PC-3 (cell line): ENCODE results near the gene LYZL2.

Source experiments
- CTCF ChIP-seq: fragments of 300-600 bp; sonication (generic); conservative IDR thresholded peaks from 2 replicates; pipeline ENCODE4 v1.5.1; 2017; ENCODE audit warnings: antibody characterized with exemption, low read depth, mild to moderate bottlenecking, low read length
- EZH2 ChIP-seq: fragments of 300-600 bp; sonication (generic); IDR thresholded peaks from one replicate; pipeline ENCODE4 v1.6.1; 2017; ENCODE audit warnings: antibody characterized with exemption, mild to moderate bottlenecking, low read length; ENCODE audit not compliant: unreplicated experiment
- EZH2phosphoT487 ChIP-seq: fragments of 300-600 bp; sonication (generic); IDR thresholded peaks from 2 replicates; pipeline ENCODE4 v1.6.1; 2018; ENCODE audit warnings: mild to moderate bottlenecking, antibody characterized with exemption, low read length, borderline replicate concordance

- TF ChIP-seq EZH2phosphoT487, result no peak
- TF ChIP-seq CTCF, result no peak
- no peak for TF ChIP-seq EZH2
Measured at GRCh38 chr10:30675791-30676718, 46.5 kb upstream of the LYZL2 start.
